SK-N-SH (cell line): Measurements from ENCODE around the gene MATR3. TPM values are rescaled to one million over a fixed set of nuclear protein-coding genes. Genes with fewer than 3 reads are reported as not detected.

ENCODE experiments used
- CTCF ChIA-PET: fragments of 300-600, 350-600 bp; formaldehyde crosslinking; extraction: SDS; loops from one replicate; lab custom pipeline; 2021; lab: Yijun Ruan, JAX
- POLR2A ChIA-PET: fragments of 350-600 bp; sonication (Branson Sonifier 250); formaldehyde crosslinking; extraction: SDS; loops from one replicate; lab custom pipeline; 2020; ENCODE audit warnings: antibody characterized with exemption, inconsistent platforms; lab: Yijun Ruan, JAX
- DNase-seq: peaks from one replicate; pipeline ENCODE4 v3.0.0; 2012
- H2AFZ ChIP-seq: fragments of 200-600 bp; sonication (generic); 2 replicates; pipeline ENCODE4 v1.8.1; 2016; ENCODE audit warnings: antibody characterized with exemption, mild to moderate bottlenecking, low read depth
- H3F3A ChIP-seq: fragments of 200-600 bp; sonication (generic); replicated peaks from 2 replicates; pipeline ENCODE3; 2016; ENCODE audit warnings: antibody characterized with exemption, mild to moderate bottlenecking; ENCODE audit not compliant: insufficient read depth
- H3K27ac ChIP-seq, 2 experiments: fragments of 200-500 bp in 1 of 2; fragments of 200-600 bp in 1 of 2; sonication (Bioruptor generic) in 1 of 2; sonication (generic), shearing (Covaris generic) in 1 of 2; 2 replicates each; pipeline versions ENCODE4 v1.5.1 to v1.6.1; 2014 to 2016; ENCODE audit warnings: low read depth in 2 of 2, inconsistent platforms in 1 of 2, low read length in 1 of 2, mild to moderate bottlenecking in 1 of 2, mixed read lengths in 1 of 2
- H3K27me3 ChIP-seq: fragments of 200-600 bp; sonication (generic), shearing (Covaris generic); 2 replicates; pipeline ENCODE4 v1.6.1; 2016; ENCODE audit warnings: mixed run types; ENCODE audit not compliant: insufficient read depth
- H3K36me3 ChIP-seq, 2 experiments: fragments of 200-500 bp in 1 of 2; fragments of 200-600 bp in 1 of 2; sonication (Bioruptor generic) in 1 of 2; sonication (generic) in 1 of 2; replicated peaks in 1 of 2; 2 replicates each; pipeline versions ENCODE3 to v1.5.1; 2014 to 2016; ENCODE audit warnings: low read length in 1 of 2, mild to moderate bottlenecking in 1 of 2; ENCODE audit not compliant: insufficient read depth in 2 of 2, control insufficient read depth in 1 of 2
- H3K4me1 ChIP-seq, 2 experiments: fragments of 200-500 bp in 1 of 2; fragments of 200-600 bp in 1 of 2; sonication (Bioruptor generic) in 1 of 2; sonication (generic), shearing (Covaris generic) in 1 of 2; 2 replicates each; pipeline versions ENCODE4 v1.5.1 to v1.6.1; 2014 to 2016; ENCODE audit warnings: low read depth in 1 of 2, low read length in 1 of 2, mixed run types in 1 of 2; ENCODE audit not compliant: insufficient read depth in 2 of 2, control insufficient read depth in 1 of 2
- H3K4me2 ChIP-seq: fragments of 200-600 bp; sonication (generic), shearing (Covaris generic); 2 replicates; pipeline ENCODE4 v1.6.1; 2017; ENCODE audit warnings: mixed run types
- H3K4me3 ChIP-seq, 2 experiments: fragments of 200-500 bp in 1 of 2; fragments of 200-600 bp in 1 of 2; sonication (Bioruptor generic) in 1 of 2; sonication (generic), shearing (Covaris generic) in 1 of 2; 2 replicates each; pipeline versions ENCODE4 v1.5.1 to v1.8.1; 2014 to 2016; ENCODE audit warnings: low read depth in 2 of 2, inconsistent platforms in 1 of 2, low read length in 1 of 2, mild to moderate bottlenecking in 1 of 2, mixed read lengths in 1 of 2, moderate library complexity in 1 of 2
- H3K79me2 ChIP-seq: fragments of 200-600 bp; sonication (generic); 2 replicates; pipeline ENCODE4 v1.8.1; 2017; ENCODE audit warnings: mild to moderate bottlenecking; ENCODE audit not compliant: insufficient read depth
- H3K9ac ChIP-seq: fragments of 200-600 bp; sonication (generic); 2 replicates; pipeline ENCODE4 v1.6.1; 2017; ENCODE audit warnings: mixed run types
- H3K9me2 ChIP-seq: fragments of 200-600 bp; sonication (generic); 2 replicates; pipeline ENCODE4 v1.6.1; 2017; ENCODE audit warnings: mixed run types
- H3K9me3 ChIP-seq: fragments of 200-600 bp; sonication (generic); 2 replicates; pipeline ENCODE4 v1.6.1; 2017; ENCODE audit warnings: mixed run types, mild to moderate bottlenecking, moderate library complexity
- H4K20me1 ChIP-seq: fragments of 200-600 bp; sonication (generic); 2 replicates; pipeline ENCODE4 v1.6.1; 2017; ENCODE audit warnings: mild to moderate bottlenecking, mixed run types; ENCODE audit not compliant: insufficient read depth
- GABPA ChIP-seq: IDR thresholded peaks from 2 replicates; pipeline ENCODE4 v1.4.0; 2012; ENCODE audit warnings: low read depth, mild to moderate bottlenecking
- IRF3 ChIP-seq: fragments of 150-350 bp; IDR thresholded peaks from 2 replicates; pipeline ENCODE4 v1.6.1; 2016; ENCODE audit warnings: mild to moderate bottlenecking, low read depth, low read length
- RAD21 ChIP-seq: IDR thresholded peaks from 2 replicates; pipeline ENCODE4 v1.6.1; 2012; ENCODE audit warnings: mild to moderate bottlenecking, low read length
- RFX5 ChIP-seq: IDR thresholded peaks from 2 replicates; pipeline ENCODE4 v1.6.1; 2012; ENCODE audit warnings: mild to moderate bottlenecking, improper control_type of control experiment, low read length
- SIN3A ChIP-seq: IDR thresholded peaks from 2 replicates; pipeline ENCODE4 v1.6.1; 2012; ENCODE audit warnings: low read depth, mild to moderate bottlenecking, low read length, moderate library complexity, borderline replicate concordance
- TAF1 ChIP-seq: IDR thresholded peaks from 2 replicates; pipeline ENCODE4 v1.6.1; 2012; ENCODE audit warnings: low read depth, mild to moderate bottlenecking, low read length, moderate library complexity, borderline replicate concordance
- WGBS: methylation state at CpG from one replicate; pipeline ENCODE4 v1.1.6; 2017; ENCODE audit warnings: low lambda C conversion rate; 5-methylcytosine and 5-hydroxymethylcytosine counted together
- polyA plus RNA-seq, 3 experiments: library from polyadenylated mRNA; depleted of rRNA; stranded (reverse); fragments of >200 nt; gene quantifications; 2 replicates each; pipeline ENCODE4 v1.2.3, GENCODE V29; 2012
- small RNA-seq, 7 experiments: library from RNA; depleted of rRNA; stranded (forward); fragments of <200 nt; gene quantifications; one replicate each; pipeline ENCODE3, GENCODE V24; 2012
- TF ChIP-seq, protein P1 (sequence below): IDR thresholded peaks from 2 replicates; pipeline ENCODE4 v1.4.0; 2012; ENCODE audit warnings: low read depth, borderline replicate concordance

MATR3 gene
- polyA plus RNA-seq, 1 of the 3 experiments (the other 2 are of a cell fraction), result 40.4 TPM

DNA sequence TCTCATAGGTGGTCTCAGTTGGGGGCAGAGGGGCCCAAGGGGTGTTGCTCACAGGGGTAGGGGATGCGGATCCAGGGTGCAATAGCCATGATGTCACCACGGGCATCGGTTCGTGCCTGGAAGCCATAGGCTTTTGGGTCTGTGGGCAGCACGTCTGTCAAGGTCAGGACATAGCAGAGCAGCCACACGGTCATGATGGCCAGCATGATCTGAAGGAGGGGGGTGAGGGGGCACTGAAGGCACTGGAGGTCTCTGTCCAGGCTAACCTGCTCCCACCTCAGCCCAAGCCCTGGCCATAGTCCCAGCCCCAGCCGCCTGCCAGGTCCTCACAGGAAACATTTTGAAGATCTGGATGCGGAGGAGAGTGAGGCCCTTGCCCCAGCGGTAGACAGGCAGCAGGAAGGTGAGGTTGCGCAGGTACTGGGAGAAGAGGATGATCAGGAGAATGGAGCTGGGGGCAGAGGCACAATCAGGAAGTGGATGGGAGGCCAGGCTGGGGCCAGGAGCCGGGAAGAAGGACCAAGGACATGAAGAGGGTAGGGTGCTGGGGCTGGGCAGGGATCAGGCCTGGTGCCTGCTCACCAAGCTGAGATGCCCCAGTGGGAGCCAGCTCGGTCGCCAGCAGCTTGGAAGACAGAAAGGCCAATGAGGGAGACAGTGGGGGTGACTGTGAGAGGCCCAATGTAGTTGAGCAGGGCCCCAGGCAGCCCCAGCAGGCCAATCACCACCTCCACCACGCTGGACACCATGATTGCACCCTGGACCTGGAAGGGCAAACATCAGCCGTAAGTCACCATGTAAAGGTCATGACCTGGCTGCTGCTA is 86.3 kb downstream of the MATR3 start:
- Histone ChIP-seq H3K9me2 (no peaks in the 10 kb centered on the region), H3K4me2 (no peak overlapping the region), H3K9me3 (no peaks in the 10 kb centered on the region), H3K9ac (no peak overlapping the region), H3K27ac (no peak overlapping the region), H3K4me3 (no peak overlapping the region), H4K20me1 (no peaks in the 10 kb centered on the region), H2AFZ (no peak overlapping the region), H3K79me2 (no peaks in the 10 kb centered on the region), H3K27me3 (no peaks in the 10 kb centered on the region), H3K36me3 (no peaks in the 10 kb centered on the region), H3F3A (no peaks in the 10 kb centered on the region), H3K4me1 (peaks cover 0 to 23% of the 10 kb centered on the region in 2 experiments; a peak in 1 of 4 replicates)
- 94% methylated on average over 10 of the region's 15 CpGs for whole genome bisulfite sequencing
- no peak for DNase-seq
- ChIA-PET POLR2A (no interaction called here), CTCF (no interaction called here)
- TF ChIP-seq GABPA (no peak), IRF3 (no peak), RFX5 (no peak), TAF1 (no peak), RAD21 (no peak), SIN3A (no peak)
- TF ChIP-seq, protein P1, sequence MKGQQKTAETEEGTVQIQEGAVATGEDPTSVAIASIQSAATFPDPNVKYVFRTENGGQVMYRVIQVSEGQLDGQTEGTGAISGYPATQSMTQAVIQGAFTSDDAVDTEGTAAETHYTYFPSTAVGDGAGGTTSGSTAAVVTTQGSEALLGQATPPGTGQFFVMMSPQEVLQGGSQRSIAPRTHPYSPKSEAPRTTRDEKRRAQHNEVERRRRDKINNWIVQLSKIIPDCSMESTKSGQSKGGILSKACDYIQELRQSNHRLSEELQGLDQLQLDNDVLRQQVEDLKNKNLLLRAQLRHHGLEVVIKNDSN, result no peak

Small RNA genes lying within 50 kb of the gene (small RNA-seq; reads per million reads assigned to genes)
- 0 to 9.0 (median 0) reads per million in 7 experiments for gene RNA5SP195
- gene SNORA74A, result 55.4 to 1,015 (median 99.3) reads per million in 7 experiments
- gene SNORA74D, result 21.5 to 419 (median 47.2) reads per million in 7 experiments

Other genes starting within 250 kb of the MATR3 start
- gene SIL1, start 95.4 kb upstream of the MATR3 start, polyA plus RNA-seq (2012; rRNA removed), result 25.9 and 26.2 TPM in 2 replicates
- gene PAIP2, start 48.1 kb downstream of the MATR3 start, polyA plus RNA-seq (2012; rRNA removed), result 52.9 and 73.2 TPM in 2 replicates
- gene SLC23A1, start 89.6 kb downstream of the MATR3 start, polyA plus RNA-seq (2012; rRNA removed), result not detected in 2 replicates
- 0.06 TPM in 1 of 2 replicates, not detected in the other for gene MZB1, start 96.2 kb downstream of the MATR3 start, polyA plus RNA-seq (2012; rRNA removed)
- gene PROB1, start 101.4 kb downstream of the MATR3 start, polyA plus RNA-seq (2012; rRNA removed), result 0.44 and 0.62 TPM in 2 replicates
- 7.6 and 10.8 TPM in 2 replicates for gene SPATA24, start 110.3 kb downstream of the MATR3 start, polyA plus RNA-seq (2012; rRNA removed)
- gene DNAJC18, start 145.8 kb downstream of the MATR3 start, polyA plus RNA-seq (2012; rRNA removed), result 7.4 and 10.3 TPM in 2 replicates
- 10.9 and 13.5 TPM in 2 replicates for gene ECSCR, start 169.0 kb downstream of the MATR3 start, polyA plus RNA-seq (2012; rRNA removed)
- not detected in 2 replicates for gene SMIM33, start 177.3 kb downstream of the MATR3 start, polyA plus RNA-seq (2012; rRNA removed)
- 98.4 and 119 TPM in 2 replicates for gene STING1, start 189.0 kb downstream of the MATR3 start, polyA plus RNA-seq (2012; rRNA removed)